DND-41 (cell line): ENCODE measurements around the gene PLEKHS1.

Source experiments
- EZH2 ChIP-seq: IDR thresholded peaks from 3 replicates; pipeline ENCODE4 v1.6.1; 2012; ENCODE audit warnings: borderline replicate concordance, low read depth, mild to moderate bottlenecking, moderate library complexity, low read length, inconsistent platforms; ENCODE audit not compliant: severe bottlenecking
- TF ChIP-seq, protein P1 (sequence below): IDR thresholded peaks from 2 replicates; pipeline ENCODE4 v1.5.1; 2012; ENCODE audit warnings: borderline replicate concordance, low read length, moderate library complexity, mild to moderate bottlenecking; ENCODE audit not compliant: poor library complexity, severe bottlenecking; ENCODE audit errors: extremely low read depth

DNA sequence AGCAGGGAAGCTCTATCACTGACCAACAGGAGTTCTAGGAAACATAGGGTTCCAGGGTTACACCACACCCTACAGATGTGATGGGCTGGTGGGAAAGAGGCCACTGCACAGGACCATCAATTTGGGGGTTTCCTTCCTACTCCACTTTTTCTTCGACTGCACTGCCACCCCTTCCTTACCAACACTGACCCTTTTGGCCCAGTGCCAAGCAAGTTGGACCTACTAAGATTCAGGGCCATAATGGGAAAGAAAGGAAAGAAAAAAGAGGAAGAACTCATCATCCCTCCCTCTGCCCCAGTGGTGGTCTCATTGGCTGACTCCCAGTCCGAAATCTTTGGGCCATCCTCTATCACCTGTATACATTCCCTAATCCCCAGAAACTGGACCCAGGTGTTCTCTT lies 6.1 kb upstream of the PLEKHS1 start:
- TF ChIP-seq, protein P1, sequence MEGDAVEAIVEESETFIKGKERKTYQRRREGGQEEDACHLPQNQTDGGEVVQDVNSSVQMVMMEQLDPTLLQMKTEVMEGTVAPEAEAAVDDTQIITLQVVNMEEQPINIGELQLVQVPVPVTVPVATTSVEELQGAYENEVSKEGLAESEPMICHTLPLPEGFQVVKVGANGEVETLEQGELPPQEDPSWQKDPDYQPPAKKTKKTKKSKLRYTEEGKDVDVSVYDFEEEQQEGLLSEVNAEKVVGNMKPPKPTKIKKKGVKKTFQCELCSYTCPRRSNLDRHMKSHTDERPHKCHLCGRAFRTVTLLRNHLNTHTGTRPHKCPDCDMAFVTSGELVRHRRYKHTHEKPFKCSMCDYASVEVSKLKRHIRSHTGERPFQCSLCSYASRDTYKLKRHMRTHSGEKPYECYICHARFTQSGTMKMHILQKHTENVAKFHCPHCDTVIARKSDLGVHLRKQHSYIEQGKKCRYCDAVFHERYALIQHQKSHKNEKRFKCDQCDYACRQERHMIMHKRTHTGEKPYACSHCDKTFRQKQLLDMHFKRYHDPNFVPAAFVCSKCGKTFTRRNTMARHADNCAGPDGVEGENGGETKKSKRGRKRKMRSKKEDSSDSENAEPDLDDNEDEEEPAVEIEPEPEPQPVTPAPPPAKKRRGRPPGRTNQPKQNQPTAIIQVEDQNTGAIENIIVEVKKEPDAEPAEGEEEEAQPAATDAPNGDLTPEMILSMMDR = no peak
- no peak for TF ChIP-seq EZH2
